ENCODE results near the gene CD22.

The CD22 gene

GRCh38 chr19:35308910-35309309, 20.1 kb upstream of the CD22 start:
- Histone ChIP-seq H3K4me3 (replicated peaks; ENCODE audit: low read depth, low read length) (no peak overlapping the region), H3K27me3 (replicated peaks; ENCODE audit: control insufficient read depth, insufficient read depth, low read length) (no peaks in the 10 kb centered on the region), H3K36me3 (ENCODE audit: control insufficient read depth, insufficient read depth, low read length) (no peaks in the 10 kb centered on the region)
- DNase-seq (ENCODE audit: extremely low read depth, insufficient read length), result no peak
- TF ChIP-seq, protein P1, sequence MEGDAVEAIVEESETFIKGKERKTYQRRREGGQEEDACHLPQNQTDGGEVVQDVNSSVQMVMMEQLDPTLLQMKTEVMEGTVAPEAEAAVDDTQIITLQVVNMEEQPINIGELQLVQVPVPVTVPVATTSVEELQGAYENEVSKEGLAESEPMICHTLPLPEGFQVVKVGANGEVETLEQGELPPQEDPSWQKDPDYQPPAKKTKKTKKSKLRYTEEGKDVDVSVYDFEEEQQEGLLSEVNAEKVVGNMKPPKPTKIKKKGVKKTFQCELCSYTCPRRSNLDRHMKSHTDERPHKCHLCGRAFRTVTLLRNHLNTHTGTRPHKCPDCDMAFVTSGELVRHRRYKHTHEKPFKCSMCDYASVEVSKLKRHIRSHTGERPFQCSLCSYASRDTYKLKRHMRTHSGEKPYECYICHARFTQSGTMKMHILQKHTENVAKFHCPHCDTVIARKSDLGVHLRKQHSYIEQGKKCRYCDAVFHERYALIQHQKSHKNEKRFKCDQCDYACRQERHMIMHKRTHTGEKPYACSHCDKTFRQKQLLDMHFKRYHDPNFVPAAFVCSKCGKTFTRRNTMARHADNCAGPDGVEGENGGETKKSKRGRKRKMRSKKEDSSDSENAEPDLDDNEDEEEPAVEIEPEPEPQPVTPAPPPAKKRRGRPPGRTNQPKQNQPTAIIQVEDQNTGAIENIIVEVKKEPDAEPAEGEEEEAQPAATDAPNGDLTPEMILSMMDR (IDR thresholded peaks at IDR 0.05; ENCODE audit: insufficient read depth, low read length, poor library complexity, severe bottlenecking), result no peak

DNA sequence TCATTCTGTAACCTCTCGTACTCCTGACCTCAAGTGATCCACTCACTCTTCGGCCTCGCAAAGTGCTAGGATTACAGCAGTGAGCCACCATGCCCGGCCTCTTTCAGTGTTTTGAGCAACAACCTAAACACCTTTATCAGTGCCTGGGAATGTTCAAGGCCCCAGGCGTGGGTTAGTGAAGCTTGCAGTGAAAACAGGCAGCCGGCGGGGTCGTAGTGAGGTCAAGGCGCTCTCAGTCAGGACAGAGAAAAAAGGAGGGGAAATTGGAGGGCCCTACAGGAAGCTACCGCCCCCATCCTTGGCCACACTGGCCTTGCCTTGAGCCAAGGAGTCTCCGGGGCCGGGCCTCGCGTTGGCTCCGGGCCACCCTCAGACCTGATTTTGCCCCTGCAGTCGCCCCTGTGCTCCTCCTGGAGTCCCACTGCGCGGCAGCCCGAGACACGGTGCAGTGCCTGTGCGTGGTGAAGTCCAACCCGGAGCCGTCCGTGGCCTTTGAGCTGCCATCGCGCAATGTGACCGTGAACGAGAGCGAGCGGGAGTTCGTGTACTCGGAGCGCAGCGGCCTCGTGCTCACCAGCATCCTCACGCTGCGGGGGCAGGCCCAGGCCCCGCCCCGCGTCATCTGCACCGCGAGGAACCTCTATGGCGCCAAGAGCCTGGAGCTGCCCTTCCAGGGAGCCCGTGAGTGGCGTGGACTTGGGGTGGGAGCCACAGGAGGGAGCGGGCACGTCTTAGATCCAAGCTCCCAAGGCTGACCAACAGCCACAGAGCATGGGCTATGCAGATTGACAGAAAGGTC, 19.3 kb upstream of the CD22 start:
- Histone ChIP-seq H3K27me3 (replicated peaks; ENCODE audit: control insufficient read depth, insufficient read depth, low read length) (no peaks in the 10 kb centered on the region), H3K36me3 (ENCODE audit: control insufficient read depth, insufficient read depth, low read length) (no peaks in the 10 kb centered on the region), H3K4me3 (replicated peaks; ENCODE audit: low read depth, low read length) (no peak overlapping the region)
- no peak for DNase-seq (ENCODE audit: extremely low read depth, insufficient read length)
- TF ChIP-seq, protein P1 (IDR thresholded peaks at IDR 0.05; ENCODE audit: insufficient read depth, low read length, poor library complexity, severe bottlenecking), result no peak

DNA sequence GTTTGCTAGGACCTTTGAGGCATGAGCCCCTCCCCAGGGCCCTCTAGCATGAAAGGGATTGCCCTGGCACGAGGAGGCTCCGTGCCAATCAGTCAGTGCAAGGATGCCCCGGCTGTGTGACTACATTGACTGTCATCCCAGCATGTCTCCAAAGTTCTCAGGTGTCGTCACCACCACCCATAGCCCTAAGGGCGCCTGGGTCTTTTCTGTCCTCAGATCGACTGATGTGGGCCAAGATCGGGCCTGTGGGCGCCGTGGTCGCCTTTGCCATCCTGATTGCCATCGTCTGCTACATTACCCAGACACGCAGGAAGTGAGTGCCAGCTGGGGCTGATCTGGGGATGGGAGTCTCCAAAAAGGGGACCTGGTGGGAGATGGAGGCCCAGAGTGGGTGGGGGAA, 18.7 kb upstream of the CD22 start:
- no peaks in the 10 kb centered on the region for H3K36me3 ChIP-seq (ENCODE audit: control insufficient read depth, insufficient read depth, low read length)
- TF ChIP-seq, protein P1 (IDR thresholded peaks at IDR 0.05; ENCODE audit: insufficient read depth, low read length, poor library complexity, severe bottlenecking), result no peak
- no peak for DNase-seq (ENCODE audit: extremely low read depth, insufficient read length)

GRCh38 chr19:35310811-35311465, 18.0 kb upstream of the CD22 start:
- Histone ChIP-seq H3K4me3 (replicated peaks; ENCODE audit: low read depth, low read length) (no peak overlapping the region), H3K27me3 (replicated peaks; ENCODE audit: control insufficient read depth, insufficient read depth, low read length) (no peaks in the 10 kb centered on the region), H3K36me3 (ENCODE audit: control insufficient read depth, insufficient read depth, low read length) (no peaks in the 10 kb centered on the region)
- no peak for DNase-seq (ENCODE audit: extremely low read depth, insufficient read length)
- TF ChIP-seq, protein P1 (IDR thresholded peaks at IDR 0.05; ENCODE audit: insufficient read depth, low read length, poor library complexity, severe bottlenecking), result no peak

More for the DNA sequence above, 18.7 kb upstream of the CD22 start:
- H3K4me3 ChIP-seq (replicated peaks; ENCODE audit: low read depth, low read length), result no peak overlapping the region
- no peaks in the 10 kb centered on the region for H3K27me3 ChIP-seq (replicated peaks; ENCODE audit: control insufficient read depth, insufficient read depth, low read length)

GRCh38 chr19:35311901-35312665, 16.9 kb upstream of the CD22 start:
- Histone ChIP-seq H3K27me3 (replicated peaks; ENCODE audit: control insufficient read depth, insufficient read depth, low read length) (no peaks in the 10 kb centered on the region), H3K4me3 (replicated peaks; ENCODE audit: low read depth, low read length) (no peak overlapping the region), H3K36me3 (ENCODE audit: control insufficient read depth, insufficient read depth, low read length) (no peaks in the 10 kb centered on the region)
- TF ChIP-seq, protein P1 (IDR thresholded peaks at IDR 0.05; ENCODE audit: insufficient read depth, low read length, poor library complexity, severe bottlenecking), result no peak
- DNase-seq (ENCODE audit: extremely low read depth, insufficient read length), result no peak
